ENCODE measurements around the gene HTT.

Gene HTT

GRCh38 chr4:3074078-3074845, at the start of gene HTT, which contains the start of gene HTT-AS:
Gene HTT (plus strand): TSS chr4:3074681. CDS start chr4:3074826, 145 bp downstream.
Gene HTT-AS (minus strand): TSS chr4:3074538.
- DNase-seq, result peak; percentile 95 to 100

- DNase-seq, result no peak
These were observed 48.6 kb upstream of the HTT start for GRCh38 chr4:3025881-3026280.

- no peak for DNase-seq
These were observed 47.9 kb upstream of the HTT start for GRCh38 chr4:3026540-3026939.

- DNase-seq, result no peak
These were observed 45.0 kb upstream of the HTT start for GRCh38 chr4:3029464-3029863.

GRCh38 chr4:3030566-3031356, 43.7 kb upstream of the HTT start:
- DNase-seq, result no peak

GRCh38 chr4:3031357-3032082, 43.0 kb upstream of the HTT start:
- DNase-seq, result no peak

GRCh38 chr4:3034231-3034630, 40.2 kb upstream of the HTT start:
- no peak for DNase-seq

- no peak for DNase-seq
These were observed 39.2 kb upstream of the HTT start for GRCh38 chr4:3035249-3035648.

GRCh38 chr4:3035674-3036073, 38.8 kb upstream of the HTT start:
- no peak for DNase-seq

- DNase-seq, result no peak
These were observed 38.1 kb upstream of the HTT start for GRCh38 chr4:3036131-3036952.

- no peak for DNase-seq
These were observed 36.5 kb upstream of the HTT start for GRCh38 chr4:3037957-3038461.

- DNase-seq, result no peak
These were observed 34.6 kb upstream of the HTT start for GRCh38 chr4:3039706-3040366.

GRCh38 chr4:3040452-3041191, 33.9 kb upstream of the HTT start:
- DNase-seq, result no peak

- peak in 1 of 2 donors; percentile 5 for DNase-seq
These were observed 33.0 kb upstream of the HTT start for GRCh38 chr4:3041192-3042142.

GRCh38 chr4:3042226-3042625, 32.3 kb upstream of the HTT start:
- no peak for DNase-seq

GRCh38 chr4:3043282-3044020, 31.0 kb upstream of the HTT start:
- no peak for DNase-seq

GRCh38 chr4:3044870-3045819, 29.3 kb upstream of the HTT start:
- DNase-seq, result no peak

- no peak for DNase-seq
These were observed 28.3 kb upstream of the HTT start for GRCh38 chr4:3046162-3046561.

Measured in hippocampal formation (tissue), 2 donors.